GM12878 (cell line): ENCODE results near the gene WASF2. TPM values are rescaled to one million over a fixed set of nuclear protein-coding genes. Genes with fewer than 3 reads are reported as not detected.

ENCODE experiments used
- ATAC-seq: fragments of 200-7000 bp; cut with Tn5 transposase; 3 replicates; pipeline ENCODE4 v1.9.1; 2020; ENCODE audit warnings: mild to moderate bottlenecking, moderate library complexity
- BruUV-seq: library from RNA; stranded (reverse); fragments of 400-500 nt; replicated peaks from 2 replicates; lab custom pipeline; 2021; lab: Mats Ljungman, UMichigan
- CTCF ChIA-PET: fragments of 300-600 bp; sonication (Branson Sonifier 250); formaldehyde crosslinking; extraction: SDS; loops from one replicate; lab custom pipeline; 2021; ENCODE audit warnings: inconsistent platforms; lab: Yijun Ruan, JAX
- POLR2A ChIA-PET: fragments of 350-600 bp; formaldehyde crosslinking; extraction: SDS; loops from one replicate; lab custom pipeline; 2021; ENCODE audit warnings: inconsistent platforms; lab: Charles Lee
- RAD21 ChIA-PET: fragments of 300-600 bp; sonication (Branson Sonifier 250); formaldehyde crosslinking; loops from one replicate; lab custom pipeline; 2023; ENCODE audit warnings: antibody characterized with exemption; ENCODE audit not compliant: unreplicated experiment; lab: Charles Lee
- SMC1A ChIA-PET: fragments of 300-600 bp; sonication (Branson Sonifier 250); formaldehyde crosslinking; loops from one replicate; lab custom pipeline; 2023; ENCODE audit not compliant: unreplicated experiment, uncharacterized antibody; lab: Charles Lee
- DNase-seq: peaks from one replicate; pipeline ENCODE4 v3.0.0-alpha.2; 2011; ENCODE audit warnings: low read depth, low spot score
- FAIRE-seq: peaks from 3 replicates; lab custom pipeline; 2011; peaks lifted over from hg19 to GRCh38; lab: Jason Lieb, UNC
- H2AFZ ChIP-seq: 2 replicates; pipeline ENCODE4 v1.6.0; 2011; ENCODE audit warnings: low read depth, low read length, control low read depth; ENCODE audit not compliant: control insufficient read depth
- H3K27ac ChIP-seq: 2 replicates; pipeline ENCODE4 v1.5.1; 2011; ENCODE audit warnings: control low read depth; ENCODE audit not compliant: control insufficient read depth, insufficient read depth
- H3K27me3 ChIP-seq, 2 experiments: replicated peaks in 1 of 2; 2 replicates each; pipeline versions ENCODE4 v1.6.0 to v1.6.1; 2011; ENCODE audit warnings: low read length in 1 of 2; ENCODE audit not compliant: control insufficient read depth in 2 of 2, insufficient read depth in 2 of 2
- H3K36me3 ChIP-seq, 2 experiments: 2 replicates each; pipeline ENCODE4 v1.5.1; 2011; ENCODE audit warnings: low read length in 1 of 2; ENCODE audit not compliant: control insufficient read depth in 2 of 2, insufficient read depth in 2 of 2
- H3K4me1 ChIP-seq: 2 replicates; pipeline ENCODE4 v1.6.1; 2011; ENCODE audit warnings: mild to moderate bottlenecking, low read length, moderate library complexity, mixed read lengths; ENCODE audit not compliant: control insufficient read depth, insufficient read depth
- H3K4me2 ChIP-seq: 2 replicates; pipeline ENCODE4 v1.6.0; 2011; ENCODE audit warnings: control low read depth; ENCODE audit not compliant: control insufficient read depth, insufficient read depth
- H3K4me3 ChIP-seq: fragments of 200-600 bp; sonication (generic); 2 replicates; pipeline ENCODE4 v1.5.1; 2016
- H3K79me2 ChIP-seq: 2 replicates; pipeline ENCODE4 v1.6.0; 2011; ENCODE audit warnings: low read length; ENCODE audit not compliant: control insufficient read depth, insufficient read depth
- H3K9ac ChIP-seq: 2 replicates; pipeline ENCODE4 v1.8.0; 2011; ENCODE audit warnings: low read length, control low read depth, mixed read lengths; ENCODE audit not compliant: control insufficient read depth, insufficient read depth
- H3K9me3 ChIP-seq: replicated peaks from 3 replicates; pipeline ENCODE4 v1.5.1; 2011; ENCODE audit warnings: mild to moderate bottlenecking, low read length; ENCODE audit not compliant: control insufficient read depth, insufficient read depth
- H4K20me1 ChIP-seq: 2 replicates; pipeline ENCODE4 v1.6.0; 2011; ENCODE audit not compliant: control insufficient read depth, insufficient read depth
- BHLHE40 ChIP-seq, 2 experiments: fragments of 450-650 bp in 1 of 2; IDR thresholded peaks; 2 replicates each; pipeline ENCODE4 v1.6.1; 2011 to 2017; ENCODE audit warnings: low read depth in 2 of 2, borderline replicate concordance in 1 of 2, improper control_type of control experiment in 1 of 2, low read length in 1 of 2, mild to moderate bottlenecking in 1 of 2
- DPF2 ChIP-seq: fragments of 450-650 bp; IDR thresholded peaks from 2 replicates; pipeline ENCODE4 v1.6.1; 2017; ENCODE audit warnings: mild to moderate bottlenecking
- EGR1 ChIP-seq, 2 experiments: IDR thresholded peaks; 1 replicate in 1 of 2; 2 replicates in 1 of 2; pipeline ENCODE4 v1.6.1; 2011 to 2012; ENCODE audit warnings: low read depth in 2 of 2, low read length in 2 of 2, borderline replicate concordance in 1 of 2, mild to moderate bottlenecking in 1 of 2, moderate library complexity in 1 of 2
- EP300 ChIP-seq, 2 experiments: fragments of 150-350 bp in 1 of 2; IDR thresholded peaks; 2 replicates each; pipeline ENCODE4 v1.6.1; 2011 to 2012; ENCODE audit warnings: low read depth in 2 of 2, low read length in 2 of 2, borderline replicate concordance in 1 of 2, improper control_type of control experiment in 1 of 2, inconsistent platforms in 1 of 2; ENCODE audit not compliant: control insufficient read depth in 1 of 2
- GATAD2B ChIP-seq: fragments of 450-650 bp; conservative IDR thresholded peaks from 2 replicates; pipeline ENCODE4 v1.6.1; 2017; ENCODE audit warnings: low read depth, mild to moderate bottlenecking, moderate library complexity
- HDAC6 ChIP-seq: fragments of 200-600 bp; sonication (generic); IDR thresholded peaks from one replicate; pipeline ENCODE4 v1.8.0; 2017; ENCODE audit warnings: antibody characterized with exemption; ENCODE audit not compliant: unreplicated experiment
- IKZF1 ChIP-seq: fragments of 450-650 bp; conservative IDR thresholded peaks from 2 replicates; pipeline ENCODE4 v1.6.1; 2017; ENCODE audit warnings: antibody characterized with exemption, mild to moderate bottlenecking
- MEF2A ChIP-seq: IDR thresholded peaks from 2 replicates; pipeline ENCODE4 v1.6.1; 2011; ENCODE audit warnings: low read depth, mild to moderate bottlenecking, low read length, moderate library complexity; ENCODE audit not compliant: insufficient read depth
- MYC ChIP-seq: IDR thresholded peaks from 2 replicates; pipeline ENCODE4 v1.6.1; 2011; ENCODE audit warnings: mild to moderate bottlenecking, low read length, moderate library complexity, inconsistent platforms; ENCODE audit not compliant: insufficient read depth, insufficient replicate concordance, insufficient read length, severe bottlenecking
- PAX5 ChIP-seq: IDR thresholded peaks from 2 replicates; pipeline ENCODE4 v1.6.1; 2011; ENCODE audit warnings: low read depth, low read length, borderline replicate concordance
- RB1 ChIP-seq: fragments of 450-650 bp; formaldehyde crosslinking; IDR thresholded peaks from 2 replicates; pipeline ENCODE4 v1.6.1; 2017; ENCODE audit warnings: mild to moderate bottlenecking, borderline replicate concordance
- REST ChIP-seq: IDR thresholded peaks from 2 replicates; pipeline ENCODE4 v1.6.1; 2012; ENCODE audit warnings: mild to moderate bottlenecking, low read depth, low read length
- SP1 ChIP-seq: IDR thresholded peaks from one replicate; pipeline ENCODE4 v1.6.1; 2011; ENCODE audit warnings: low read depth, low read length
- SPI1 ChIP-seq: IDR thresholded peaks from 2 replicates; pipeline ENCODE4 v1.6.1; 2011; ENCODE audit warnings: low read depth, mild to moderate bottlenecking, low read length, moderate library complexity, borderline replicate concordance; ENCODE audit not compliant: insufficient read depth
- USF1 ChIP-seq: IDR thresholded peaks from 2 replicates; pipeline ENCODE4 v1.6.1; 2011; ENCODE audit warnings: borderline replicate concordance, low read depth, mild to moderate bottlenecking, moderate library complexity, mixed read lengths, low read length; ENCODE audit not compliant: insufficient read depth; ENCODE audit errors: extremely low read length
- ZNF217 ChIP-seq: fragments of 450-650 bp; IDR thresholded peaks from 2 replicates; pipeline ENCODE4 v1.6.1; 2017; ENCODE audit warnings: antibody characterized with exemption, mild to moderate bottlenecking
- WGBS: methylation state at CpG from one replicate; pipeline ENCODE4 v1.1.6; 2016; ENCODE audit warnings: low lambda C conversion rate; ENCODE audit not compliant: insufficient replicate concordance, insufficient coverage; ENCODE audit errors: missing lambda C conversion rate; 5-methylcytosine and 5-hydroxymethylcytosine counted together
- in situ Hi-C: fragments of 300-500 bp; cut with MboI; formaldehyde crosslinking; loops from 9 replicates; pipeline ENCODE4 v1.14.3; 2018; ENCODE audit warnings: mixed read lengths
- intact Hi-C: fragments of 100-400 bp; cut with micrococcal nuclease; formaldehyde crosslinking; loops from one replicate; pipeline ENCODE4 v1.14.2; 2022; ENCODE audit not compliant: unreplicated experiment
- polyA plus RNA-seq, 11 experiments: library from polyadenylated mRNA; depleted of rRNA in 4 of 11; unstranded in 6 of 11; stranded (reverse) in 5 of 11; fragments of >200 nt; fragmentation: Nextera tagmentation in 4 of 11; fragmentation: Illumina TruSeq in 1 of 11; extraction: Ambion mirVana in 4 of 11; extraction: Trizol in 1 of 11; gene quantifications; 1 replicate in 1 of 11; 2 replicates in 10 of 11; pipeline versions ENCODE4 v1.2.1 to v1.2.3, GENCODE V29; 2011 to 2016; ENCODE audit warnings: inconsistent platforms in 2 of 11, missing spikeins in 2 of 11, low read depth in 1 of 11
- total RNA-seq, 4 experiments: library from RNA; depleted of rRNA in 3 of 4; stranded (reverse); fragments of >200 nt in 3 of 4; fragmentation: Illumina TruSeq in 1 of 4; extraction: Trizol in 1 of 4; gene quantifications; 2 replicates each; pipeline versions ENCODE4 v1.2.1 to v1.2.3, GENCODE V29; 2013 to 2021

The WASF2 gene
- total and polyA plus RNA-seq, 10 of the 15 experiments (the other 5 are each of a cell fraction or from before 2014, with no cell fraction given), result 7.0 to 111 (median 37.1) TPM

GRCh38 chr1:27525296-27526272 lies 35.6 kb upstream of the WASF2 start:
- ChIA-PET SMC1A (interaction anchor here (0.6 to 2.0 kb wide), 18 partner anchors 9 to 247 kb away, joined by 3 to 12 read pairs (median 4); no protein-coding TSS in a partner anchor), CTCF (interaction anchor here (0.8 to 2.0 kb wide), 16 partner anchors 9 to 229 kb away, joined by 3 to 17 read pairs (median 4); partner anchors contain the start of gene AHDC1), POLR2A (interaction anchor here (0.6 to 1.7 kb wide), 16 partner anchors 29 to 199 kb away, joined by 3 to 11 read pairs (median 4); partner anchors contain the start of gene WASF2), RAD21 (interaction anchor here (0.6 to 3.6 kb wide), 14 partner anchors 25 to 109 kb away, joined by 3 to 23 read pairs (median 5); partner anchors contain the start of genes AHDC1 and WASF2)
- Histone ChIP-seq H3K9ac (peak overlapping the region; percentile 78), H3K36me3 (no peaks in the 10 kb centered on the region), H3K79me2 (peaks cover 4% of the 10 kb centered on the region; the same call in 1 of the 2 replicates), H3K4me3 (peak overlapping the region; percentile 68), H3K4me2 (peak overlapping the region; percentile 97), H4K20me1 (no peaks in the 10 kb centered on the region), H2AFZ (peak overlapping the region; percentile 86), H3K9me3 (no peaks in the 10 kb centered on the region), H3K4me1 (peaks cover 34% of the 10 kb centered on the region), H3K27me3 (no peaks in the 10 kb centered on the region), H3K27ac (peak overlapping the region; percentile 87)
- BruUV-seq, result no TSS peak
- ATAC-seq (peak; percentile 80), FAIRE-seq (peak; percentile 76), DNase-seq (peak; percentile 53)
- intact Hi-C loops (no loop called here), in situ Hi-C loops (no loop called here)
- WGBS, result 17% methylated on average over 14 of the region's 16 CpGs
- TF ChIP-seq SP1, result peak; percentile 29
- TF ChIP-seq IKZF1, result peak; percentile 70; the same call in 1 of the 2 replicates
- peak; percentile 62; the same call in 1 of the 2 replicates for TF ChIP-seq GATAD2B
- peak; percentile 28; the same call in 1 of the 2 replicates for TF ChIP-seq DPF2
- TF ChIP-seq RB1, result no peak
- peak in 1 of 2 experiments; percentile 71; a peak in 1 of 3 replicates for TF ChIP-seq EGR1 (IDR thresholded peaks at IDR 0.05; ENCODE audit: borderline replicate concordance in 1 of 2, low read depth in 2 of 2, low read length in 2 of 2)
- no peak for TF ChIP-seq ZNF217
- TF ChIP-seq EP300 (IDR thresholded peaks at IDR 0.05; ENCODE audit: borderline replicate concordance in 1 of 2, control insufficient read depth in 1 of 2, low read depth in 2 of 2, low read length in 2 of 2), result peak in 1 of 2 experiments; percentile 29; a peak in 1 of 4 replicates
- TF ChIP-seq MEF2A, result 0 out of 2 replicates have a peak, but pooled peaks have one; percentile 61
- TF ChIP-seq USF1, result peak; percentile 14
- TF ChIP-seq BHLHE40 (IDR thresholded peaks at IDR 0.05; ENCODE audit: borderline replicate concordance in 1 of 2, low read depth in 2 of 2, low read length in 1 of 2), result peak; percentile 89 to 94
- peak; percentile 59; the same call in 1 of the 2 replicates for TF ChIP-seq SPI1
- 0 out of 2 replicates have a peak, but pooled peaks have one; percentile 7 for TF ChIP-seq PAX5
- peak; percentile 33 for TF ChIP-seq MYC
- no peak for TF ChIP-seq REST
- TF ChIP-seq HDAC6, result no peak
